Kidney epithelial cell (primary cell): Measurements from ENCODE around the gene LAMC1. TPM values are rescaled to one million over a fixed set of nuclear protein-coding genes. Genes with fewer than 3 reads are reported as not detected.

Experiments used
- DNase-seq: peaks from one replicate; pipeline ENCODE4 v3.0.0-alpha.2; 2010; ENCODE audit warnings: low read depth
- H3K27me3 ChIP-seq: 2 replicates; pipeline ENCODE4 v1.6.0; 2011; ENCODE audit warnings: low read length; ENCODE audit not compliant: control insufficient read depth, insufficient read depth
- H3K36me3 ChIP-seq: 2 replicates; pipeline ENCODE4 v1.5.1; 2011; ENCODE audit warnings: low read length; ENCODE audit not compliant: control insufficient read depth, insufficient read depth
- H3K4me3 ChIP-seq: 2 replicates; pipeline ENCODE4 v1.5.1; 2011; ENCODE audit warnings: low read depth, mild to moderate bottlenecking, control low read depth, low read length
- CTCF ChIP-seq: IDR thresholded peaks from 2 replicates; pipeline ENCODE4 v1.5.1; 2011; ENCODE audit warnings: mild to moderate bottlenecking, moderate library complexity, low read length, control low read depth, inconsistent platforms; ENCODE audit not compliant: insufficient read depth, poor library complexity, severe bottlenecking
- total RNA-seq: library from RNA; depleted of rRNA; stranded (reverse); fragments of >200 nt; gene quantifications from 2 replicates; pipeline ENCODE4 v1.2.3, GENCODE V29; 2015

LAMC1 gene
- total RNA-seq, 1 donor from 2014 or later: 172 TPM

- Histone ChIP-seq H3K27me3 (no peaks in the 10 kb centered on the region), H3K36me3 (no peaks in the 10 kb centered on the region), H3K4me3 (no peak overlapping the region)
- TF ChIP-seq CTCF: no peak
- no peak for DNase-seq
Measured at GRCh38 chr1:183000167-183000962, 22.9 kb upstream of the LAMC1 start.

GRCh38 chr1:183002267-183002666 lies 21.0 kb upstream of the LAMC1 start:
- H3K4me3 ChIP-seq: no peak overlapping the region
- no peaks in the 10 kb centered on the region for H3K36me3 ChIP-seq
- TF ChIP-seq CTCF: no peak
- DNase-seq: no peak
- H3K27me3 ChIP-seq: no peaks in the 10 kb centered on the region

GRCh38 chr1:183002797-183003196 lies 20.4 kb upstream of the LAMC1 start:
- no peak for DNase-seq

GRCh38 chr1:183003203-183003602 lies 20.0 kb upstream of the LAMC1 start:
- no peaks in the 10 kb centered on the region for H3K27me3 ChIP-seq
- no peak for TF ChIP-seq CTCF
- no peak for DNase-seq
- no peak overlapping the region for H3K4me3 ChIP-seq
- H3K36me3 ChIP-seq: no peaks in the 10 kb centered on the region

More at GRCh38 chr1:183002797-183003196, 20.4 kb upstream of the LAMC1 start:
- no peak for TF ChIP-seq CTCF
- H3K4me3 ChIP-seq: no peak overlapping the region
- no peaks in the 10 kb centered on the region for H3K36me3 ChIP-seq
- no peaks in the 10 kb centered on the region for H3K27me3 ChIP-seq

- Histone ChIP-seq H3K4me3 (no peak overlapping the region), H3K36me3 (no peaks in the 10 kb centered on the region), H3K27me3 (no peaks in the 10 kb centered on the region)
- no peak for DNase-seq
- TF ChIP-seq CTCF: no peak
Measured at GRCh38 chr1:183004141-183004540, 19.1 kb upstream of the LAMC1 start.

GRCh38 chr1:183011859-183012258 lies 11.4 kb upstream of the LAMC1 start:
- TF ChIP-seq CTCF: no peak
- no peak for DNase-seq
- Histone ChIP-seq H3K4me3 (no peak overlapping the region), H3K27me3 (no peaks in the 10 kb centered on the region), H3K36me3 (no peaks in the 10 kb centered on the region)
